Spleen (tissue), 7 donors: ENCODE measurements around the gene CORO6.

Source experiments
- CTCF ChIP-seq, 11 experiments: fragments of 200-600 bp in 7 of 11; fragments of 450-650 bp in 4 of 11; sonication (generic) in 4 of 11; IDR thresholded peaks in 8 of 11; conservative IDR thresholded peaks in 3 of 11; 1 replicate in 7 of 11; 2 replicates in 4 of 11; pipeline versions ENCODE4 v1.4.0 to v1.8.0; 2016 to 2021; ENCODE audit warnings: antibody characterized with exemption in 11 of 11, inconsistent platforms in 4 of 11, mild to moderate bottlenecking in 1 of 11
- POLR2A ChIP-seq, 3 donors: fragments of 450-650 bp; IDR thresholded peaks; one replicate each; pipeline ENCODE4 v1.5.1; 2017; ENCODE audit warnings: antibody characterized with exemption in 3 of 3, mild to moderate bottlenecking in 1 of 3
- donor health status: DM: no; HTN: no; CAD: no; lungs with moderate emphysema.
- donor health status: DM: no; HTN: no; CAD: no.
- donor health status: DM: no; HTN: no; CAD: no.

GRCh38 chr17:29648005-29648404, 25.3 kb upstream of the CORO6 start:
- no peak for TF ChIP-seq POLR2A (IDR thresholded peaks at IDR 0.05)
- no peak for TF ChIP-seq CTCF (IDR thresholded peaks at IDR 0.05 in 8 of 11, conservative IDR thresholded peaks at IDR 0.05 in 3 of 11)
